Ovary (tissue), 9 donors: ENCODE data around the gene TMEM156. TPM values are rescaled to one million over a fixed set of nuclear protein-coding genes. Genes with fewer than 3 reads are reported as not detected.

Experiments
- DNase-seq, 5 donors: peaks; one replicate each; pipeline ENCODE4 v3.0.0-alpha.2; 2019 to 2020
- H3K27ac ChIP-seq, 2 donors: fragments of 200-600 bp; one replicate each; pipeline versions ENCODE4 v1.5.1 to v1.8.0; 2019 to 2022
- H3K27me3 ChIP-seq: fragments of 200-600 bp; one replicate; pipeline ENCODE4 v1.8.0; 2022
- H3K36me3 ChIP-seq: fragments of 200-600 bp; sonication (generic); one replicate; pipeline ENCODE4 v1.5.1; 2019
- H3K4me1 ChIP-seq: one replicate; pipeline ENCODE4 v1.8.1; 2013; ENCODE audit warnings: mild to moderate bottlenecking, moderate library complexity; ENCODE audit not compliant: insufficient read depth
- H3K4me3 ChIP-seq: fragments of 200-600 bp; sonication (generic); one replicate; pipeline ENCODE4 v1.5.1; 2017
- H3K9me3 ChIP-seq, 2 donors: fragments of 200-600 bp in 1 of 2; sonication (generic) in 1 of 2; one replicate each; pipeline versions ENCODE4 v1.5.1 to v1.8.1; 2013 to 2019; ENCODE audit warnings: mild to moderate bottlenecking in 1 of 2, moderate library complexity in 1 of 2
- EP300 ChIP-seq: sonication (generic); formaldehyde crosslinking; IDR thresholded peaks from one replicate; pipeline ENCODE4 v1.6.1; 2017; ENCODE audit warnings: antibody characterized with exemption
- POLR2A ChIP-seq: fragments of 450-650 bp; IDR thresholded peaks from one replicate; pipeline ENCODE4 v1.6.1; 2017; ENCODE audit warnings: antibody characterized with exemption, mild to moderate bottlenecking, moderate library complexity
- WGBS, 3 donors: extraction: QIAGEN DNeasy Blood & Tissue Kit in 1 of 3; methylation state at CpG; one replicate each; pipeline versions ENCODE4 v1.1.5 to v1.1.7; 2013 to 2017; 5-methylcytosine and 5-hydroxymethylcytosine counted together
- intact Hi-C, 4 donors: fragments of 100-400 bp; cut with DNase I; formaldehyde crosslinking; loops; one replicate each; pipeline versions ENCODE4 v1.11.0 to v1.15.1; 2022 to 2023
- polyA plus RNA-seq, 2 donors: library from polyadenylated mRNA; stranded (reverse); fragments of 200-250 nt in 1 of 2; fragments of 350-450 nt in 1 of 2; fragmentation: Illumina TruSeq in 1 of 2; extraction: RNeasy Lipid Tissue Mini Kit (QIAGEN cat#74804) in 1 of 2; gene quantifications; one replicate each; pipeline ENCODE4 v1.2.3, GENCODE V29; 2013 to 2014
- total RNA-seq, 7 donors: library from RNA; depleted of rRNA in 2 of 7; stranded (reverse); fragments of >200 nt in 2 of 7; fragmentation: NEBNext Ultra II Directional in 3 of 7; extraction: Animal tissue kit (Norgen Biotek cat#: 25700) in 3 of 7; gene quantifications; one replicate each; pipeline versions ENCODE4 v1.1.0 to v1.2.4, GENCODE V29; 2016 to 2023
- TF ChIP-seq, protein P1 (sequence below), 3 donors: fragments of 450-650 bp in 2 of 3; fragments of 200-600 bp in 1 of 3; IDR thresholded peaks; one replicate each; pipeline versions ENCODE4 v1.5.1 to v1.8.0; 2016 to 2022; ENCODE audit warnings: antibody characterized with exemption in 3 of 3, mild to moderate bottlenecking in 1 of 3
- donor health status: DM: no; HTN: no; CAD: no; lungs with moderate emphysema.
- donor health status: DM: no; HTN: no; CAD: no.
- donor health status: Bipolar disorder and iron deficiency.
- donor health status: DM: yes; HTN: yes; CAD: no.
- donor health status: DM: no; HTN: no; CAD: no.
- donor health status: DM: yes; HTN: yes; CAD: no.

The TMEM156 gene
- total and polyA plus RNA-seq, 9 donors = 0.04 to 1.5 (median 0.35) TPM; not detected in 3

DNA sequence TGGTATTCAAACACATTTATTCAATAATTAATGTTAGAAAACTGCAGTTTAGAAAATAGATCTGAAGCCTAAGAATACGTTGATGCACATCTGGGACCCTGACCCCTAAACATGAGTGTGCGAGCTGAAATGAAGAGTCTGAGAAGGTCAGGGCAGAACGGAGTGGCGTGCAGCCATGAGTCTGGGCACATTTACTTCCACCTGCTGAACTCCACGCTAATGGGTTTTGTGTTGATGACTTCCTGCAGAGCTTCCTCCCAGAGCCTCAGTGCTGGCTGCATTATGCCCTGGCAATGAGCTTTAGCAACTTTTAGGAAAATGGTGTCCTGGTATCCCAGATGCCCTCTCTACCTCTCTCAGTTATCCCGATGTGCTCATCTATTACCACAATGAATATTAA lies 111.5 kb downstream of the TMEM156 start:
- Histone ChIP-seq H3K9me3 (no peaks in the 10 kb centered on the region), H3K36me3 (no peaks in the 10 kb centered on the region), H3K4me1 (no peaks in the 10 kb centered on the region), H3K4me3 (no peak overlapping the region), H3K27ac (no peak overlapping the region), H3K27me3 (no peaks in the 10 kb centered on the region)
- intact Hi-C loops = no loop called here
- DNase-seq = no peak
- 84 to 87% (median 85%) methylated on average over 6 of the region's 6 CpGs for WGBS, 3 donors
- TF ChIP-seq EP300 (no peak), POLR2A (no peak)
- TF ChIP-seq, protein P1, sequence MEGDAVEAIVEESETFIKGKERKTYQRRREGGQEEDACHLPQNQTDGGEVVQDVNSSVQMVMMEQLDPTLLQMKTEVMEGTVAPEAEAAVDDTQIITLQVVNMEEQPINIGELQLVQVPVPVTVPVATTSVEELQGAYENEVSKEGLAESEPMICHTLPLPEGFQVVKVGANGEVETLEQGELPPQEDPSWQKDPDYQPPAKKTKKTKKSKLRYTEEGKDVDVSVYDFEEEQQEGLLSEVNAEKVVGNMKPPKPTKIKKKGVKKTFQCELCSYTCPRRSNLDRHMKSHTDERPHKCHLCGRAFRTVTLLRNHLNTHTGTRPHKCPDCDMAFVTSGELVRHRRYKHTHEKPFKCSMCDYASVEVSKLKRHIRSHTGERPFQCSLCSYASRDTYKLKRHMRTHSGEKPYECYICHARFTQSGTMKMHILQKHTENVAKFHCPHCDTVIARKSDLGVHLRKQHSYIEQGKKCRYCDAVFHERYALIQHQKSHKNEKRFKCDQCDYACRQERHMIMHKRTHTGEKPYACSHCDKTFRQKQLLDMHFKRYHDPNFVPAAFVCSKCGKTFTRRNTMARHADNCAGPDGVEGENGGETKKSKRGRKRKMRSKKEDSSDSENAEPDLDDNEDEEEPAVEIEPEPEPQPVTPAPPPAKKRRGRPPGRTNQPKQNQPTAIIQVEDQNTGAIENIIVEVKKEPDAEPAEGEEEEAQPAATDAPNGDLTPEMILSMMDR (IDR thresholded peaks at IDR 0.05) = no peak

DNA sequence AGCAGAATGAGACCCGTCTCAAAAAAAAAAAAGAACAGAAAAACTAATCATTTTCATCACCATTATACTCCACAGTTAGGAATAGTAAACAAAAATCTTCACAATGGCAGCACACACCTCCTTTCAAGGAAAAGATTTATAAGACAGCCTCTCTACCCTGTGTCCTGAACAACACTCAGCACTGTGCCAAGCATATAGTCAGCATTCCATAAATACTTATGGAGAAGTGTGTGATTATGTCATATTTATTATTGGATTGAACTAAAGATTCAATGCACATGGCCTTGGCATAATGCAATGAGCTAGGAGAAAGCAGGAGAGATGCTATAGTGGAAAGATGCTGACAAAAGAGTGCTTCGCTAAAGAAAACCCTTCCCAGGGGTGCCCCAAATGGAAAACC lies 112.0 kb downstream of the TMEM156 start:
- no peak for TF ChIP-seq POLR2A
- TF ChIP-seq, protein P1 (IDR thresholded peaks at IDR 0.05) = no peak
- TF ChIP-seq EP300 = no peak
- Histone ChIP-seq H3K27ac (no peak overlapping the region), H3K4me1 (no peaks in the 10 kb centered on the region), H3K36me3 (no peaks in the 10 kb centered on the region), H3K27me3 (no peaks in the 10 kb centered on the region), H3K4me3 (no peak overlapping the region), H3K9me3 (no peaks in the 10 kb centered on the region)
- DNase-seq = no peak
- intact Hi-C loops = no loop called here
- WGBS, 3 donors = 79 to 97% (median 86%) methylated on average over 2 of the region's 2 CpGs

DNA sequence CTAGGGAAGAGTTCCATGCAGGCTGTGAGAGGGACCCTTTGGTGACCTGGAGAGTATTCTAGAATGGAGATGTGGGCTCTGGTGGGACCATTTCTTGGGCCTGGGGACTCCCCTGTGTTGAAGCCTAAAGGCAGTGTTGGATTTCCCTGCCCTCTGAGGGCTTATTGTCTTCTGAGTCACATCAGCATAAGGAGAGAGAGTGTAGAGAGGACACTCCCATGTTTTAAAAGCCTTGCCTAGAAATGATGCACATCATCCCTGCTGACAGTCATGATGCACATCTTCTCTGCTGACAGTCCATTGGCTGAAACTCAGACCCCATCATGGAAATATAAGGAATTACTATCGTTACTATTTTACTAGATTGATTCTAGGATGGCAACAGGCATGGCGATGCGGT lies 112.7 kb downstream of the TMEM156 start:
- Histone ChIP-seq H3K9me3 (no peaks in the 10 kb centered on the region), H3K36me3 (no peaks in the 10 kb centered on the region), H3K27me3 (no peaks in the 10 kb centered on the region), H3K4me1 (no peaks in the 10 kb centered on the region), H3K27ac (no peak overlapping the region), H3K4me3 (no peak overlapping the region)
- WGBS, 3 donors = 94 to 97% (median 95%) methylated on average over 3 of the region's 3 CpGs
- DNase-seq = no peak
- TF ChIP-seq, protein P1 (IDR thresholded peaks at IDR 0.05) = no peak
- no peak for TF ChIP-seq POLR2A
- TF ChIP-seq EP300 = no peak
- intact Hi-C loops = no loop called here

DNA sequence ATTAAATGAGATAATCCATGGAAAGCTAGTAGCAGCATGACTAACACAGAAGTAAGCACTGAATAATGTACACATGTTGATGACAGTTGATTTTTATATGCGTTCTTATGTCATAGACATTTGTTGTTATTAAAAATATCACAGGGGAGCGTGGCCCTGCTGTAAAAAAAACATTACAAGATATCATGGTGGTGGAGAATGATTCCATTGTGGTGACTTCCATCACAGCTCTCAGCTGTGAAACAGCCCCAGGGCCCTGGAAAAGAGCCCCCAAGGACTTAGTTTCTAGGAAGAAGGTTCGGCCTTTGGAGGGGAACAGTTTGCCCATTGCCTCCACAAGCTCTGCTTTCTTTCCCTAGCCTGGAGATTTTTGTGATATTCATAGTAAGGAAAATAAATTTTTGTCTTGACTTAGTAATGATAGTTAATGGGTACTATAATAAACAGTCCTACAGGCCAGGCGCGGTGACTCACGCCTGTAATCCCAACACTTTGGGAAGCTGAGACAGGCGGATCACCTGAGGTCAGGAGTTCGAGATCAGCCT lies 114.7 kb downstream of the TMEM156 start:
- H3K4me1 ChIP-seq = no peaks in the 10 kb centered on the region
- H3K36me3 ChIP-seq = no peaks in the 10 kb centered on the region

More for the DNA sequence above, 114.7 kb downstream of the TMEM156 start:
- no peak for DNase-seq
- intact Hi-C loops = no loop called here
- H3K27ac ChIP-seq = no peak overlapping the region
- H3K9me3 ChIP-seq = no peaks in the 10 kb centered on the region
- WGBS, 3 donors = 85 to 95% (median 91%) methylated on average over 8 of the region's 8 CpGs
- no peak overlapping the region for H3K4me3 ChIP-seq
- no peaks in the 10 kb centered on the region for H3K27me3 ChIP-seq
- TF ChIP-seq EP300 = no peak
- no peak for TF ChIP-seq POLR2A
- TF ChIP-seq, protein P1 (IDR thresholded peaks at IDR 0.05) = no peak

Other genes with a start within 250 kb of the TMEM156 start
- 1 to 10 TPM in 1 of 7 donors, under 1 TPM in 3, not detected in 3; 0.08 to 1.4 (median 0.23) TPM for gene TLR10, start 249.4 kb downstream of the TMEM156 start, total RNA-seq
- under 1 TPM; 0.10 to 0.35 TPM for gene TLR10, start 249.4 kb downstream of the TMEM156 start, polyA plus RNA-seq
- 10 to 100 TPM in 4 of 7 donors, 1 to 10 TPM in 3; 7.0 to 24.0 (median 10.1) TPM for gene TLR1, start 227.6 kb downstream of the TMEM156 start, total RNA-seq
- 10 to 100 TPM in 1 of 2 donors, 1 to 10 TPM in 1; 5.0 to 10.1 TPM for gene TLR1, start 227.6 kb downstream of the TMEM156 start, polyA plus RNA-seq
- 1 to 10 TPM; 1.9 to 5.0 (median 3.2) TPM for gene TLR6, start 175.6 kb downstream of the TMEM156 start, total RNA-seq
- gene TLR6, start 175.6 kb downstream of the TMEM156 start, polyA plus RNA-seq = 1 to 10 TPM in 1 of 2 donors, under 1 TPM in 1; 0.52 to 2.5 TPM
- 10 to 100 TPM; 70.3 to 99.7 (median 79.3) TPM for gene FAM114A1, start 164.6 kb downstream of the TMEM156 start, total RNA-seq
- gene FAM114A1, start 164.6 kb downstream of the TMEM156 start, polyA plus RNA-seq = 10 to 100 TPM; 32.8 to 93.8 TPM
- 10 to 100 TPM; 18.0 to 45.9 (median 41.6) TPM for gene KLHL5, start 29.8 kb upstream of the TMEM156 start, total RNA-seq
- gene KLHL5, start 29.8 kb upstream of the TMEM156 start, polyA plus RNA-seq = 10 to 100 TPM; 20.2 to 33.1 TPM
- gene WDR19, start 150.1 kb upstream of the TMEM156 start, total RNA-seq = 10 to 100 TPM; 35.4 to 71.0 (median 64.1) TPM
- 10 to 100 TPM; 42.2 to 44.1 TPM for gene WDR19, start 150.1 kb upstream of the TMEM156 start, polyA plus RNA-seq